Astrocyte (in vitro differentiated cells and primary cell): ENCODE results near the gene LYSET.

Source experiments
- CTCF ChIP-seq: IDR thresholded peaks from 2 replicates; pipeline ENCODE4 v1.5.1; 2011; ENCODE audit warnings: low read depth, mild to moderate bottlenecking, inconsistent platforms, low read length, moderate library complexity; ENCODE audit not compliant: insufficient read depth
- EZH2 ChIP-seq: IDR thresholded peaks from 2 replicates; pipeline ENCODE4 v1.6.1; 2012; ENCODE audit warnings: mild to moderate bottlenecking, low read length, inconsistent platforms; ENCODE audit not compliant: insufficient read depth

GRCh38 chr14:93136009-93136408 is 49.1 kb upstream of the LYSET start:
- TF ChIP-seq CTCF: no peak
- no peak for TF ChIP-seq EZH2
